Esophagus squamous epithelium (tissue), 5 donors: ENCODE measurements around the gene DUSP6. TPM values are rescaled to one million over a fixed set of nuclear protein-coding genes. Genes with fewer than 3 reads are reported as not detected.
A peak's percentile ranks its signal among the peaks of the same experiment; 100 is the strongest.
"Not testable (repeated sequence)": the region's sequence is repeated elsewhere in the genome, so short reads cannot be mapped to it uniquely, and the experiment has no call there.

ENCODE experiments used
- DNase-seq: peaks from one replicate; lab custom pipeline; 2025; lab: John Stamatoyannopoulos, UW
- H3K27ac ChIP-seq, 4 donors: fragments of 200-600 bp; sonication (generic); one replicate each; pipeline ENCODE4 v1.5.1; 2016 to 2019; ENCODE audit warnings: mild to moderate bottlenecking in 1 of 4
- H3K27me3 ChIP-seq, 4 donors: fragments of 200-600 bp; sonication (generic); 1 replicate in 3 of 4; 2 replicates in 1 of 4; pipeline versions ENCODE4 v1.5.1 to v1.6.0; 2017 to 2021; ENCODE audit warnings: antibody characterized with exemption in 1 of 4
- H3K36me3 ChIP-seq, 3 donors: fragments of 200-600 bp; sonication (generic); one replicate each; pipeline ENCODE4 v1.5.1; 2016 to 2019
- H3K4me1 ChIP-seq, 3 donors: fragments of 200-600 bp; sonication (generic); one replicate each; pipeline ENCODE4 v1.5.1; 2017 to 2019
- H3K4me3 ChIP-seq, 4 donors: fragments of 200-600 bp; sonication (generic); 1 replicate in 3 of 4; 2 replicates in 1 of 4; pipeline ENCODE4 v1.5.1; 2016 to 2019; ENCODE audit warnings: mild to moderate bottlenecking in 2 of 4, moderate library complexity in 1 of 4
- H3K9me3 ChIP-seq, 3 donors: fragments of 200-600 bp; sonication (generic); one replicate each; pipeline ENCODE4 v1.5.1; 2016 to 2019
- CTCF ChIP-seq, 6 experiments: fragments of 450-650 bp in 4 of 6; fragments of 200-600 bp in 2 of 6; sonication (generic) in 2 of 6; IDR thresholded peaks; one replicate each; pipeline ENCODE4 v1.5.1; 2016 to 2019; ENCODE audit warnings: antibody characterized with exemption in 6 of 6, mild to moderate bottlenecking in 4 of 6, moderate library complexity in 4 of 6
- POLR2A ChIP-seq, 4 donors: fragments of 450-650 bp; IDR thresholded peaks; one replicate each; pipeline ENCODE4 v1.6.1; 2017; ENCODE audit warnings: antibody characterized with exemption in 4 of 4, mild to moderate bottlenecking in 4 of 4, moderate library complexity in 3 of 4
- WGBS, 2 donors: methylation state at CpG; one replicate each; pipeline ENCODE4 v1.1.5; 2018; 5-methylcytosine and 5-hydroxymethylcytosine counted together
- intact Hi-C: fragments of 100-400 bp; cut with DNase I; formaldehyde crosslinking; loops from one replicate; pipeline ENCODE4 v1.15.0; 2022
- total RNA-seq, 4 donors: library from RNA; depleted of rRNA; stranded (reverse); fragments of >200 nt; gene quantifications; one replicate each; pipeline ENCODE4 v1.1.0, GENCODE V29; 2016
- donor health status: DM: yes; HTN: yes; CAD: no.

Gene DUSP6
- total RNA-seq, 4 donors from 2014 or later, result 17.6 to 30.4 (median 24.9) TPM

DNA sequence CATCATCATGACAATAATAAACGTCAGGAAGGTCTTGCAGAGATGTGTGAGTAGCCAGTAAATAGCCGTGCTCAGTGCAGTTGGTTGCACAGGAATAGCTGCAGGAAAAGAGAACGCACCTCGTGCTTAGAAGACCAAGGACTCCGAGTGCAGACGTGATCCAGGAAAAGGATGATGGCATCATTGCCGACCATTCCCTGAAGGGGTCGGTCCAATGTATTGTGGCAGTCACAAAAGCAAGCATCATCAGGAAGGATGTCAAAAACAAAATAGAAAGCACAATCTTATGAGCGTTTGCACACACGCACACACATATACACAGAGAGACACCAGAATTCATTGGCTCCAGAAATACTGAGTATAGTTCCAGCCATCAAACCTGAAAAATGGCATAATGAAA lies 12.8 kb downstream of the DUSP6 start:
- no peaks in the 10 kb centered on the region for H3K27me3 ChIP-seq
- peak overlapping the region in 1 of 4 donors; percentile 10 for H3K4me3 ChIP-seq
- no peaks in the 10 kb centered on the region for H3K9me3 ChIP-seq
- TF ChIP-seq POLR2A (IDR thresholded peaks at IDR 0.05) (no peak), CTCF (IDR thresholded peaks at IDR 0.05) (no peak)
- H3K27ac ChIP-seq, result no peak overlapping the region
- DNase-seq, result no peak
- intact Hi-C loops, result no loop called here
- peaks cover 0 to 3% (median 0%) of the 10 kb centered on the region in 3 donors for H3K4me1 ChIP-seq
- no peaks in the 10 kb centered on the region for H3K36me3 ChIP-seq
- 74 to 77% methylated on average over 10 of the region's 10 CpGs for WGBS, 2 donors

GRCh38 chr12:89337136-89337535 lies 15.2 kb downstream of the DUSP6 start:
- H3K36me3 ChIP-seq, H3K27me3 ChIP-seq, intact Hi-C loops, H3K9me3 ChIP-seq, H3K4me3 ChIP-seq, DNase-seq, H3K27ac ChIP-seq: not testable (repeated sequence)
- WGBS, 2 donors, result 61 to 63% methylated on average over 3 to 4 of the region's 4 CpGs
- peaks cover 0 to 11% (median 7%) of the 10 kb centered on the region in 3 donors for H3K4me1 ChIP-seq

DNA sequence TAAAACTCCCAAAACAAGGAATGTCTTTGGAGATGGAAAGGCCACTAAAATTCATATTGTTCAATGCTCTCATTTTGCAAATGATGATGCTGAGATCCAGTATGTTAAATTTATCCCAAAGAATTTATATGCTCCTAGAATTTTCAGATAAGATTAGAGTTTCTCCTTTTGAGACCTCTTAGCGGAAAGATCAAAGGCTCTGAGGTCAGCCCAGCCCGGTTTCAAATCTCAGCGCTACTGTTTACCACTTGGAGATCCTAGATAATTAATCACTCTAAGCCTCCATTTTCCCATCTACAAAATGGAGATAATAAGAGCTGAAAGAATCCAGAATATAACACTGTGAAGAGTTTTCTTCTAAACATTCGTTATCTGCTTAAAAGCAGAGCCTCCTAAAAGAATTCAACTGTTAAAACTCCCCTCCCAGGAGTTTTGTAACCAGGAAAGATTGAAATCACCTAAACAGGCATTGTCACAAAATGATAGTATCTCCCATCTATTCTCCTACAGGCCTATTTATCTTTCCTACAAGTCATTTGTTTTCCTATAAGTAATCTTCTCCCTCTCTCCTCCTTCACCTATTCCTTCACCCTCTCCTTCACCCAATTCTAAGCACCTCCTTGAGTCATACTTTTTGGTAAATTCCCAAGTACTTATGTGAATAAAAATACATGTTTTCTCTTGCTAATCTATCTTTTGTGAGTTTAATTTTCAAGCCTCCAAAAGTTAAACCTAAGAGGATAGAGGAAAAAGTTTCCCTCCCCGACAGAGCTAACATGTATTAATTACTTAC lies 16.7 kb downstream of the DUSP6 start:
- DNase-seq, result no peak
- no peak for TF ChIP-seq CTCF (IDR thresholded peaks at IDR 0.05)
- no peak for TF ChIP-seq POLR2A (IDR thresholded peaks at IDR 0.05)
- intact Hi-C loops, result no loop called here
- peaks cover 0 to 11% (median 7%) of the 10 kb centered on the region in 3 donors for H3K4me1 ChIP-seq
- no peaks in the 10 kb centered on the region for H3K27me3 ChIP-seq
- no peak overlapping the region for H3K27ac ChIP-seq
- H3K4me3 ChIP-seq, result no peak overlapping the region
- WGBS, 2 donors, result 71 to 73% methylated on average over 5 of the region's 5 CpGs
- H3K9me3 ChIP-seq, result peaks cover 0 to 6% (median 0%) of the 10 kb centered on the region in 3 donors
- no peaks in the 10 kb centered on the region for H3K36me3 ChIP-seq

DNA sequence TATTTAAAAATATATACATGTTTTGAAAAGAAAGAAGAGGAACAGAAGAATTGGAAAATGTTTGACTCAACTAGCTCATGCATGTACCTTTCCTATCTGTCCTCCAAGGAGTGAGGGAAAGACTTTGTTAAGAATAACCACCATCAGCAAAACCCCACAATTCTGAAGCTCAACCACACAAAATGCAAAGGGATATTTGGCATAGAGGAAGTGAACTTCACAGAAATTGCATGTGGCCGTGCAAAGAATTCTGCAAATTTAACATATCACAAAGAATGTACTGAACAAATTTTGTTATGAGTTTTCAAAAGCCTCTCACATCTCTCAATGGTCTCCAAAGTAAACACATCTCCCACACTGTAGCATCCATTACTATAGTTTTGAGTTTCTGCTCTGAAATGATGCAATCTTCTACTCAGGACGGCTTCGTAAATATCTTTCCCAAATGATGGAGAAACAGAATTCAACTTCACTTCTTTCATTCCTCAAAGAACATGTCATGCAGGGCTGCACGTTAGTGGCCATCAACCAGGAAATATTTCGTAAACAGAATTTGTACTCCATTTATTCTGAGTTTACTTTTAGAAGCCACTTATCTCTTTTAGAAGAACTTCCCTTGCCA lies 17.6 kb downstream of the DUSP6 start:
- Histone ChIP-seq H3K27ac (no peak overlapping the region), H3K4me3 (no peak overlapping the region), H3K4me1 (peaks cover 0 to 11% (median 7%) of the 10 kb centered on the region in 3 donors), H3K36me3 (no peaks in the 10 kb centered on the region), H3K27me3 (no peaks in the 10 kb centered on the region), H3K9me3 (peaks cover 0 to 6% (median 0%) of the 10 kb centered on the region in 3 donors)
- WGBS, 2 donors, result 69% methylated on average over 5 of the region's 5 CpGs
- no peak for TF ChIP-seq POLR2A (IDR thresholded peaks at IDR 0.05)
- TF ChIP-seq CTCF (IDR thresholded peaks at IDR 0.05), result no peak
- intact Hi-C loops, result no loop called here
- no peak for DNase-seq

DNA sequence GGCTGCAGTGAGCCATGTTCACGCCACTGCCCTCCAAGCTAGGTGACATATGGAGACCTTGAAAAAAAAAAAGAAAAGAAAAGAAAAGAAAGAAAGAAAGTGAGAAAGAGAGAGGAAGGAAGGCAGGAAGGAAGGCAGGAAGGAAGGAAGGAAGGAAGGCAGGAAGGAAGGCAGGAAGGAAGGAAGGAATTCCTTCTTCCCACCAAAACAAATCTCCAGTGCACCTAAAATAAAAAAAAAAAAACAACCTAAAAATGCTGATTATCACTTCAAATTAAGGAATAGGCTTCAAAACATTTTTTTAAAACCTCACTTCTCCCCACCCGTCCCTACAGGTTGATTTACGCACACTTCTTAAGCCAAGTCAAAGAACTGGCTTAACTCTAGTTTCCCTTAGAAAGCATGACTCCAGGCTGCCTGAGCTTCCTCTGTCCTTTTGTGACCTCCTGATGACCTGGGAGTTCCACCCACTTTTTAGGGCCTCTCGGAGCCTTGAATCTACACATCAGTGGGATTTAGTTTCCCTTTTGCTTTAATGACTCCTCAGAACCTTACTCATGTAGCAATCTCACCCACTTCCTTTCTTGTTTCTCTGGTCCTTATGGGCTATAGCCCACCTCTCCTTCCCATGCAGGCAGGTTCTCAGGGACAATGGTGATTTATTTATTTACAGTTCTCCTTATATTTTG lies 18.6 kb downstream of the DUSP6 start:
- no peak overlapping the region for H3K27ac ChIP-seq
- no peak for DNase-seq

More for the DNA sequence above, 18.6 kb downstream of the DUSP6 start:
- peaks cover 0 to 11% (median 7%) of the 10 kb centered on the region in 3 donors for H3K4me1 ChIP-seq
- intact Hi-C loops, result no loop called here
- WGBS, 2 donors, result 47 to 48% methylated on average over 4 of the region's 4 CpGs
- no peaks in the 10 kb centered on the region for H3K36me3 ChIP-seq
- H3K27me3 ChIP-seq, result no peaks in the 10 kb centered on the region
- no peak overlapping the region for H3K4me3 ChIP-seq
- TF ChIP-seq POLR2A (IDR thresholded peaks at IDR 0.05) (no peak), CTCF (IDR thresholded peaks at IDR 0.05) (no peak)
- peaks cover 0 to 6% (median 0%) of the 10 kb centered on the region in 3 donors for H3K9me3 ChIP-seq
